ENCODE results near the gene SDK1.

SDK1 gene

GRCh38 chr7:4102231-4102841, 801.3 kb downstream of the SDK1 start:
- no peak for DNase-seq (ENCODE audit: low spot score)

DNA sequence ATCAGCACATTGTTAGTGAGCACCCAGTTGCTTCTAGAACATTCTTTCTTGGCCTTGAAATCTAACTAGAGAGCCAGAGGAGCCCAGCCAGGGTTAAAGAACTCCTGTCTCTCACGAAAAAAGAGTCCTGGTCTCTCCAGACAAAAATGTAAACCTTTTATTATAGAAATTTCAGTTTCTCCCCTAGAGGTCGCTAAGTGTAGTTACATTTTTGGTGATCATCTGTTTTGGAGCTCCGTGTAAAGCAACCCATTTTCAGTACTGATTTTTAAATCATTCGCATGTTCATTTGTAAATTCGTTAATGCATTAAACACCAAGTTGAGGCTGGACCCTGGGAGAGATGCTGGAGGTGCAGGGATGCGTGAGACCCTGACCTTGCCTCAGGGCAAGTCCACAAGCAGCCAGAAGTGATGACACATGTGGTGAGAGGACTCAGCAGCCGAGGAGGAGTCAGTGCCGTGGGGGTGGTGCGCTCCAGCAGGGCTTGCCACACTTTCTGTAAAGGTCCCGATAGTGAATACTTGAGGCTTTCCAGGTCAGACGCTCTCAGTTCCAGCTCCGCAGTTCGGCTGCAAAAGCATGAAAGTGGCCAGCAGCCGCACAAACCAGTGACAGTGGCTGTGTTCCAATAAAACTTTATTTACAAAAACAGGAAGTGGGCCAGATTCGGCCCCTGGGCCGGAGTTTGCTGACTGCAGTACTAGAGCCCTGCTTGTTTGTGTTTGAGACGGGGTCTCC, 802.5 kb downstream of the SDK1 start:
- DNase-seq (ENCODE audit: low spot score) = peak; percentile 45

- DNase-seq (ENCODE audit: low spot score) = no peak
Observed at GRCh38 chr7:4107839-4108238, 806.8 kb downstream of the SDK1 start.

- DNase-seq (ENCODE audit: low spot score) = no peak
Observed at GRCh38 chr7:4108951-4109350, 807.9 kb downstream of the SDK1 start.

- no peak for DNase-seq (ENCODE audit: low spot score)
Observed at GRCh38 chr7:4109481-4110110, 808.5 kb downstream of the SDK1 start.

- DNase-seq (ENCODE audit: low spot score) = no peak
Observed at GRCh38 chr7:4110438-4110837, 809.4 kb downstream of the SDK1 start.

GRCh38 chr7:4111166-4111565, 810.1 kb downstream of the SDK1 start:
- DNase-seq (ENCODE audit: low spot score) = no peak

DNA sequence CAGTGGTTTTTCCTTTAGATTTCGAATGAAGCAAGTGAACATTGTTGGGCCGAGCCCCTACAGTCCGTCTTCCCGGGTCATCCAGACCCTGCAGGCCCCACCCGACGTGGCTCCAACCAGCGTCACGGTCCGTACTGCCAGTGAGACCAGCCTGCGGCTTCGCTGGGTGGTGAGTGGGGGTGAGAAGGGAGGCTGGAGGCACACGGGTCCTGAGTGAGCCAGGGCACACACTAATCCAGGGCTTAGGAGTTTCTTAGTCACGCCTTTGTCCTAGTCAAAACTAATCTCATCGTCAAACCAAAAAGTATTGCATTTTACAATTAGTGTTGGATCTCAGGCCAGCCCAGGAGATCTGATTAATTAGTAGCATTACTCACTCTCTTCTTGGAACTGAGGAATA, 812.2 kb downstream of the SDK1 start:
- DNase-seq (ENCODE audit: low spot score) = no peak

- DNase-seq (ENCODE audit: low spot score) = no peak
Observed at GRCh38 chr7:4113976-4114375, 812.9 kb downstream of the SDK1 start.

DNA sequence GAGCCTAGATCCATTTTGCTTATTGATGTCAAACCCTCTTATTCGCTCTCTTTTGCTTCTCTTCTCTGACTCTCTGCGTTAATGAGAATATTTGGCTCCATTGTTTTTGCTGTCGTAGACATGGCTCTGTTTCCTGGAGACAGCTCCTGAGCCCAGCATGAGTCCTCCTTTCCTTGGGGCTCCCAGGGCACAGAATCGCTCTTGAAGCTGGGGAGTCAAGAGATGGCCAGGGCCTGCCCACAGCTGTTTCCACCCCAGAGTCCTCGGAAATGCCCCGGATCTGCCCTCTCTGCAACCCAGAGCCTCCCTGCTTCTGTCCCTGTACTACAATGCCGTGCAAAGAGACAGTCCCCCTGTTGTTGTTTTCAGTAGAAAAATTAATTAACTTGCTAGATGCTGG, 814.4 kb downstream of the SDK1 start:
- DNase-seq (ENCODE audit: low spot score) = no peak

GRCh38 chr7:4115941-4116610, 815.0 kb downstream of the SDK1 start:
- DNase-seq (ENCODE audit: low spot score) = no peak

GRCh38 chr7:4119848-4120247, 818.8 kb downstream of the SDK1 start:
- DNase-seq (ENCODE audit: low spot score) = no peak

DNA sequence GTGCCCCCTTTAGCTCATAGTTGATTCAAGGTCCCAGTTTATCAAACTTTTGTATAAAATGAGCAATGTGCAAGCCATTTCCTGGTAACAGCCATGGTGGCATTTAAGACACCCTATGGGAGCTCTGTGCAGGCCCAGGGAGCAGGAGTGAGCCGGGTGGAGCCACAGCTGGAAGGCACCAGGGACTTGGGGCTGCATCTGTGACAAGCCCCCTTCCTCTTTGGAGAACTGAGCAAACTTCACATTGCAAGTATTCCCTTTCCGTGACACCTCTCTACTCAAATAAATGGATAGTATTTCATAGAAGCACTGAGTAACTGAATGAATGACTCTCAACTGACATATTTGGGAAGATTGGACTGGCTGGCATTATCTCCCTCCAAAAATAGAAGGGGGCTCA, 822.3 kb downstream of the SDK1 start:
- no peak for DNase-seq (ENCODE audit: low spot score)

- peak; percentile 89 for DNase-seq (ENCODE audit: low spot score)
Observed at GRCh38 chr7:4123823-4124222, 822.8 kb downstream of the SDK1 start.

DNA sequence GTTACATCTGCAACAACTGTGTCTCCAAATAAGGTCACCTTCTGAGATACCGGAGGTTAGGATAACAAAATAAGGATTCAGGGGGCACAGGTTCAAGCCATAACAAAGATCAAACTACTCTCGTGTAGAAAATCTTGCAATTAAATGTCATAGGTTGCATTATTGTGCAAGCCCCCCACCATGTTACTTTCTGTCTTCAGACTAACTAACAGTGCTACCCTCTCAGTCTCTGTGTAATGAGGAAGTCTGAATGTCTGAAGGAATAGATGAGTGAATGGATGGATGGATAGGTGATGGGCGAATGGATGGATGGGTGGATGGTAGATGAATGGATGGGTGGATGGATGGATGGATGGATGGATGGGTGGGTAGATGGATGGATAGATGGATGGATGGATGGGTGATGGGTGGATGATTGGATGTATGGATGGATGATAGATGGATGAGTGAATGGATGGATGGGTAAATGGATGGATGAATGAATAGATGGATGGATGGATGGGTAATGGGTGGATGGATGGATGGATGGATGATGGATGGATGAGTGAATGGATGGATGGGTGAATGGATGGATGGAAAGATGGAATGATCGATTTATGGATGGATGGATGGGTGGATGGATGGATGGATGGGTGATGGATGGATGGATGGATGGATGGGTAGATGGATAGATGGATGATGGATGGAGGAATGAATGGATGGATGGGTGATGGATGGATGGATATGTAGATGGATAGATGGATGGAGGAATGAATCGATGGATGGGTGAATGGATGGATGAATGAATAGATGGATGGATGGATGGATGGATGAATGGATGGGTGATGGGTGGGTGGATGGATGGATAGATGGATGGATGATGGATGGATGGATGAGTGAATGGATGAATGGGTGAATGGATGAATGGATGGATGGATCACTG, 823.8 kb downstream of the SDK1 start:
- DNase-seq (ENCODE audit: low spot score) = no peak

GRCh38 chr7:4127909-4128560, 827.0 kb downstream of the SDK1 start:
- DNase-seq (ENCODE audit: low spot score) = no peak

GRCh38 chr7:4129481-4130122, 828.5 kb downstream of the SDK1 start:
- DNase-seq (ENCODE audit: low spot score) = no peak

DNA sequence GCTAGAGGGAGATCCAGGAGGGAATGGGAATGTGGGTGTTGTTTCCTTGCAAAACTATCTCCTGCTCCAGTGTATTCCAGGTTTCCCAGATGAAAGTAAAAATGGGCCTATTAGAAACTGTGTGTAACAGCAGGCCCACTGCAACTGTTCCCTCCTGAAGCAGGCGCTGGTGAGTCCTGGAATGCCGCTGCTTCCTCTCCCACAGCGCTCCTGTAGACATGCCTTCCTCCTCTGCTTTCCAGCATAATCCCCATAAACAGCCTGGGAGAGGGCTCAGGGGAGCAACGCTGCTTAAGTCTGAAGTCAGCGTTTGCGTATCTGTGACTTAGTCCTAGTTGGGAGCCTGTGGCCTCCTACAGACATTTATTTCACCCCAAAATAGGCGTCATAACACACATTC, 830.0 kb downstream of the SDK1 start:
- no peak for DNase-seq (ENCODE audit: low spot score)

- DNase-seq (ENCODE audit: low spot score) = no peak
Observed at GRCh38 chr7:4132221-4132620, 831.2 kb downstream of the SDK1 start.

DNA sequence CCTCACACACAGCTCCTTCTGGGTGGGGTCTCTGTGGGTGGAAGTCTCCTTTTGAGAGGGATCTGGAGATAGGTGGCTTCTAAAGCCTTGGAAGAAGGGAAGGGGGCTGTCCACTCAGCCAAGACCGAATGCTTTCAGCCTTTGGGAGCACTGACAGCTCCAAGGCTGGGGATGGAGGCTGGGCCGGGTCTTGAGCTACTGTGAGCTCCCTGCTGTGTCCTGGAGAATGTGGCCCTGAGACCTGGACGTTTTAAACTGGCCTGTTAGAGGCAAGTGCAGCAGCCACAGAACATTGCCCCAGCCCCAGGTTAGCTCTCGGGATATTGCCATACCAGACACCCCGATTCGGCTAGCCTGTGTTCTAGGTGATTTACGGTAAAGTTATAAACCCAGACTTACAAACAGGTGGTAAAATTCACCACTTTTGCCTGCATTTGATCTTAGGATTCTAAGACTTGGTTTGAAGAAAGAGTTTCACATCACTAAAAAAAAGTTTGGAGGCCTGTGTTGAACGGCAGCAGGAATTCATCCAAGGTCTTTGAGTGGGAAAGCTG, 832.5 kb downstream of the SDK1 start:
- no peak for DNase-seq (ENCODE audit: low spot score)

DNA sequence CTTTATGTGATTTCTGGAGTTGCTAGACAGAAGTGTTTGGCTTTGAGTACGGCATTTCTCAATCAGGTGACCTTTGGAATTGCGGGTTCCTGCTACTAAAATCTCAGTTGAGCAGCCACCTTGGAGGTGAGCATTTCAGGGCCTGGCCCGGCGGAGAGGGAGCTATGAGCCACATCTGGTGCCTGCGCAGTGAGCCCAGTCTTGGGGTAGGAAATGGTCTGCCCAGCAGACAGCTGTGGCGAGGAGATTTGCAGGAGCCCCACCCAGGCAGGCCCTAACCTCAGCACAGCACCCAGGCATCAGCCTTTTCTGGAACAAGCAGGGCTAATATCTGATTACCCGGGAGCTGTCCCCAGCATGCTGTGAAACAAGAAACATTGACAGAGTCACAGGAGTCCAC, 833.2 kb downstream of the SDK1 start:
- no peak for DNase-seq (ENCODE audit: low spot score)
